Left renal cortex interstitium (tissue), 4 donors: ENCODE data around the gene ZNF568. TPM values are rescaled to one million over a fixed set of nuclear protein-coding genes. Genes with fewer than 3 reads are reported as not detected.

Experiments used
- DNase-seq, 4 donors: peaks; one replicate each; pipeline ENCODE4 v3.0.0-alpha.2; 2013; ENCODE audit warnings: low read depth in 4 of 4, low spot score in 2 of 4, missing footprints in 1 of 4
- polyA plus RNA-seq, 4 donors: library from polyadenylated mRNA; unstranded; fragments of 120-200 nt; gene quantifications; one replicate each; pipeline ENCODE4 v1.2.1, GENCODE V29; 2013; ENCODE audit not compliant: insufficient read length in 4 of 4

The ZNF568 gene
- 10 to 100 TPM; 20.6 to 29.4 (median 24.8) TPM for polyA plus RNA-seq

DNA sequence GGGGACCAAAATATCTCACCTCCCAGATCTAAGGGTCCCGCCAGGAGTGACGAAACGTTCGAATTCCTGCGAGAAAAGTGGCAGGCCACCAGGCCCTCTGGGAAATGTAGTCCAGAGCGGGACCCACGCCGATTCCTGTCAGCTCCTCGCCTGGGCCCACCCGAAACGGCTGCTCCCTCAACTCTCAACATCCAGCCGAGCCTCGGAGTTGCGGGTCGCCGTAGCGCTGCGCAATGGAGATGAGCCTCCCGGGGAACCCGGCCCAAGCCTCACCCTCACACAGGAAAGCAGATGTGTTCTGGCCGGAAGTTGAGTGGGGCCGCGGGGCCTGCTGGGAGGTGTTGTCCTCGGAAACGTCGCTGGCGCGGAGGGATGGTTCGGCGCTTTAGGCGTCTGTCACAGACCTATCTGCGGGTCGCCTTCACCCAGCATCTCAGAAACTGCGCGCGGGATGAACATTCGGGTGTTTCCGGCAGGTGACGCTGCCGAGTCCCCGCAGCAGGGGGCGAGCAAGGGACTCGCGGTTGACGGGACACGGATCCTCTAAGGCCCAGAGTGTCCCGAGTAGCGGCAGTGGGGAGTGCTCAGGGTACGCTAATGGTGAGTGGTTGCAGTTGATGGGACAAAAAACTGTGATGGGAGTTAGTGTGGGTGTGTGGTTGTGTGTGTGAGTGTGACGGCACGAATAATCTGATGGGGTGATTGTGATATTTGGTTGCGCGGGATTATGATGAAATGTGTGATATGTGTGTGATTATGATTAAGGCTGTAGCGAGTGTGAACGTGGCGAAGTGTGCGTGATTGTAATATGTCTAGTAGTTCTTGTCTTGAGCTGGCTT is at the start of gene ZNF568, which contains the start of gene ZNF829:
Gene ZNF568 (plus strand): TSS at position 341 of the 839 bp plus-strand sequence. CDS start 6,439 bp downstream, outside the sequence.
Gene ZNF829 (minus strand): TSS at position 300 of the 839 bp plus-strand sequence. CDS start 1,124 bp downstream, outside the sequence.
- DNase-seq: peak; percentile 72 to 92 (median 88)

DNA sequence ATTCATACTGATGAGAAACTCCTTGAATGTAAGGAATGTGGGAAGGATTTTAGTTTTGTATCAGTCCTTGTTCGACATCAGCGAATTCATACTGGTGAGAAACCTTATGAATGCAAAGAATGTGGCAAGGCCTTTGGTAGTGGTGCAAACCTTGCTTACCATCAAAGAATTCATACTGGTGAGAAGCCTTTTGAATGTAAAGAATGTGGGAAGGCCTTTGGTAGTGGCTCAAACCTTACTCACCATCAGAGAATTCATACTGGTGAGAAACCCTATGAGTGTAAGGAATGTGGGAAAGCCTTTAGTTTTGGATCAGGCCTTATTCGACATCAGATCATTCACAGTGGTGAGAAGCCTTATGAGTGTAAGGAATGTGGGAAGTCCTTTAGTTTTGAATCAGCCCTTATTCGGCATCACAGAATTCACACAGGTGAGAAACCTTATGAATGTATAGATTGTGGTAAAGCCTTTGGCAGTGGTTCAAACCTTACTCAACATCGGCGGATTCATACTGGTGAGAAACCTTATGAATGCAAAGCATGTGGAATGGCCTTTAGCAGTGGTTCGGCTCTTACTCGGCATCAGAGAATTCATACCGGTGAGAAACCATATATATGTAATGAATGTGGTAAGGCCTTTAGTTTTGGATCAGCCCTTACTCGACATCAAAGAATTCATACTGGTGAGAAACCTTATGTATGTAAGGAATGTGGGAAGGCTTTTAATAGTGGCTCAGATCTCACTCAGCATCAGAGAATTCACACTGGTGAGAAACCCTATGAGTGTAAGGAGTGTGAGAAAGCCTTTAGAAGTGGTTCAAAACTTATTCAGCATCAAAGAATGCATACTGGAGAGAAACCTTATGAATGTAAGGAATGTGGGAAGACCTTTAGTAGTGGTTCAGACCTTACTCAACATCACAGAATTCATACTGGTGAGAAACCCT is 38.9 kb upstream of the ZNF568 start:
- DNase-seq: no peak

DNA sequence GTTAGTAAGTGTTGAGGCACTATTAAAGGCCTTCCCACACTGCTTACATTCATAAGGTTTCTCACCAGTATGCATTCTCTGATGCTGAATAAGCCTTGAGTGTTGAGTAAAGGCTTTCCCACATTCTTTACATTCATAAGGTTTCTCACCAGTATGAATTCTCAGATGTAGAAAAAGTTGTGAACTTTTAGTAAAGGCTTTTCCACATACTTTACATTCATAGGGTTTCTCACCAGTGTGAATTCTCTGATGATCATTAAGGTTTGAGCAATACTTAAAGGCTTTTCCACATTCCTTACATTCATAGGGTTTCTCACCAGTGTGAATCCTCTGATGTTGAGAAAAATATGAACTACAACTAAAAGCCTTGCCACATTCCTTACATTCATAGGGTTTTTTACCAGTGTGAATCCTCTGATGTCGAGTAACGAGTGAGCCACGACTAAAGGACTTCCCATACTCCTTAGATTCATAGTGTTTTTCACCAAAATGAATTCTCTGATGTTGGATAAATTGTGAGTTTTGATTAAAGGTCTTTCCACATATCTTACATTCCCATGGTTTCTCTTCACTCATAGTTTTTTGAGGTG is 24.3 kb upstream of the ZNF568 start:
- DNase-seq: no peak

DNA sequence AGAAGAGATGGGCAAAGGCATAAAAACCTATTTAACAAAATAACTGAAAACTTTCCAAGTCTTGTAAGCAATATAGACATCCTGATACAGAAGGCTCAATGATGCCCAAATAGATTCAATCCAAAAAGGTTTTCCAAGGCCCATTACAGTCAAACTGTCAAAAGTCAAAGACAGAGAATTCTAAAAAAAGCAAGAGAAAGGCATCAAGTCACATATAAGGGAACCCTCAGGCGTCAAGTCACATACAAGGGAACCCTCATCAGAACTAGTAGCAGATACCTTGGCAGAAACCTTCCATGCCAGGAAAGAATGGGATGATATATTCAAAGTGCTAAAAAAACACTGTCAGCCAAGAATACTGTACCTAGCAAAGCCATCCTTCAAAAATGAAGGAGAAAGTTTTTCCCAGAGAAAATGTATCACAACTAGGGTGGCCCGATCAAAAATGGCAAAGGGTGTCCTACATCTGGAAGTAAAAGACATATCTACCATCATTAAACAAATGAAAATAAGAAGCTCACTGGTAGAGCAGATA is 21.2 kb upstream of the ZNF568 start:
- DNase-seq: no peak

DNA sequence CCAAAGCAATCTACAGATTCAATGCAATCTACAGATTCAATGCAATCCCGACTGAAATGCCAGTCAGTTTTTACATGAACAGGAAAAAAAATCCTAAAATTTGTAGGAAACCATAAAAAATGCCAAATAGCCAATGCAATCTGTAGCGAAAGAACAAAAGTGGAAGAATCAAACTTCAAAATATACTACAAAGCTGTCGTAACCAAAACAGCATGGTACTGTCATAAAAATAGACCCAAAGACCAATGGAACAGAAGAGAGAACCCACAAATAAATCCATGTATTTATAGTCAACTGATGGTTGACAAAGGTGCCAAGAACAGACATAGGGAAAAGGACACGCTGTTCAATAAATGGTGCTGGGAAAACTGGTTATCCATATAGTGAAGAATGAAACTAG is 17.7 kb upstream of the ZNF568 start:
- DNase-seq: no peak

DNA sequence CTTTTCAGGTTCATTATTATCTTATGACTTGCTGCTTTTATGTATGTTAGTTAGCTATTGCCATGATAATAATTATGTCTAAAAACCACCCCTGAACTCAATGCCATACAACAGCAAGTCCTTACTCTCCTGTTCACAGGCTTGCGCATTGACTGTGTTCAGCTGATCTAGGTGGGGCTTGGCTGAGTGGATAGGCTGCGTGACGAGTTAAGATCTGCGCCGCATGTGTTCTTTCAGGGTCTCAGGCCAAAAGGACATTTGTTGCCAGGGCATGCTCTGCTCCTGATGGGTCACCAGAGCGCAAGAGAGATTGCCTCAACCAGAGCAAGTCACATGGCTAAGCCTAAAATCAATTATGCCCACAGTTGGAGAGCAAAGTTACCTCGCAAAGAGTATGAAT is 859 bp downstream of the ZNF568 start:
- DNase-seq: peak in 1 of 4 donors; percentile 10

DNA sequence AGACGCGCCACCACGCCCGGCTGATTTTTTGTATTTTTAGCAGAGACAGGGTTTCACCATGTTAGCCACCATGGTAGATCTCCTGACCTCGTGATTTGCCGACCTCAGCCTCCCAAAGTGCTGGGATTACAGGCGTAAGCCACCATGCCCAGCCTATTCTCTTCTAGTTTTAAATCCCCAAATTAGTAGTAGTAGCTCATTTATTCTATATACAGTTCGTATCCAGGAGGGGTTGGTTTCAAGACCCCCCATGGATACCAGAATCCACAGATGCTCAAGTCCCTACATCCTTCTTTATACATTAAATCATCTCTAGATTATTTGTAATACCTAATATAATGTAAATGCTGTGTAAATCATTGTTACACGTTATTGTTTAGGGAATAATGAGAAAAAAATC is 2.0 kb downstream of the ZNF568 start:
- no peak for DNase-seq

DNA sequence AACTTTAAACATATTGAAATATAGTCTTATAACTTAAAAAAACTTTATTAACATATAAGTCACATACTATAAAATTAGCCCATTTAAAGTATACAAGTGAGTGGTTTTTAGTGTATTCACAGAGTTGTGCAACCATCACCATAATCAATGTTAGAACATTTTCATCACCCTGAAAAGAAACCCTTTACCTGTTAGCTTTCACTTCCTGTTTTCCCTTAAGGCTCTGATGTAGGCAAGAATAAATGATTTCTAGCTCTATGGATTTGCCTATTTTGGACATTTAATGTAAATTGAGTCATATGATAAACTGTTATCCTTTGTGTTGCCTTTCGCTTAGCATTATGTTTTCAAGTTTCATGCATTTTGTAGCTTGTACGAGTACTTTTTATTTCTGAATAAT is 15.6 kb downstream of the ZNF568 start:
- DNase-seq: no peak

DNA sequence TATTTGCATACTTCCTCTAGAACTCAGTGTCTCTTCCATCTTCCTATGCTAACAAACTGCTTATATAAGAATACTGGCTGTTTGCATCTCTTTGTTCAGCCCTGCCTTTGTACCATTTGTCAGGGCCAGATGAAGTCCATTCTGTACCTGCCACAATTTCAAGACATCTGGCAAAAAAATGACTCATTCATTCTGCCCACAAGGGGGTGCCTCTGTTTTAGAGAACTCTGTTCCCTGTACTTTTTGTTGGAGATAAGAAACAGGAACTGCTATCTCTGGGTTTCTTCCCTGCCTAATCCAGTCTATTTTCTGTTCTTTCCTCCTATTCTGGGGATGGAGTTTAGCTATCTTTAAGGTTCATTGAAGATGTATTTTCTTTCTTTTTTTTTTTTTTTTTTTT is 23.0 kb downstream of the ZNF568 start:
- no peak for DNase-seq

DNA sequence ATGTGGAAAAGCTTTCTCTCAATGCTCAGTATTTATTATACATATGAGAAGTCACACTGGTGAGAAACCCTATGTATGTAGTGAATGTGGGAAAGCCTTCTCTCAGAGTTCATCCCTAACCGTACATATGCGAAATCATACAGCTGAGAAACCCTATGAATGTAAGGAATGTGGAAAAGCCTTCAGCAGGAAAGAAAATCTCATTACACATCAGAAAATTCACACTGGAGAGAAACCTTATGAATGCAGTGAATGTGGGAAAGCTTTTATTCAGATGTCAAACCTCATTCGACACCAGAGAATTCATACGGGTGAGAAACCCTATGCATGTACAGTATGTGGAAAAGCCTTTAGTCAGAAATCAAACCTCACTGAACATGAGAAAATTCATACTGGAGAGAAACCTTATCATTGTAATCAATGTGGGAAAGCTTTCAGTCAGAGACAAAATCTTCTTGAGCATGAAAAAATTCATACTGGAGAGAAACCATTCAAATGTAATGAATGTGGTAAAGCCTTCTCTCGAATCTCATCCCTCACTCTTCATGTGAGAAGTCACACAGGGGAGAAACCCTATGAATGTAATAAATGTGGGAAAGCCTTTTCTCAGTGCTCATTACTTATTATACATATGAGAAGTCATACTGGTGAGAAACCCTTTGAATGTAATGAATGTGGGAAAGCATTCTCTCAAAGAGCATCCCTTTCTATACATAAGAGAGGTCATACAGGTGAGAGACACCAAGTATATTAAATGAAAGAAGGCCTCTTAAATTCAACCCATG is 34.4 kb downstream of the ZNF568 start:
- no peak for DNase-seq

DNA sequence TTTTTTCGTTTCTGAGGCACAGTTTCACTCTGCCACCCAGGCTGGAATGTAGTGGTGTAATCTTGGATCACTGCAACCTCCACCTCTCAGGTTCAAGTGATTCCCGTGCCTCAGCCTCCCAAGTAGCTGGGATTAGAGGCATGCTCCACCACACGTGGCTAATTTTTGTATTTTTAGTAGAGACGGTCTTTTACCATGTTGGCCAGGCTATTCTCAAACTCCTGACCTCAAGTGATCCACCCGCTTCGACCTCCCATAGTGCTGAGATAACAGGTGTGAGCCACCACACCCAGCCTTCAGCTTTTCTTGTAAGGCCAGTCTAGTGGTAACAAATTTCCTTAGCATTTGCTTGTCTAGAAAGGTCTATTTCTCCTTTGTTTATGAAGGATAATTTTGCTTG is 46.2 kb downstream of the ZNF568 start:
- no peak for DNase-seq

DNA sequence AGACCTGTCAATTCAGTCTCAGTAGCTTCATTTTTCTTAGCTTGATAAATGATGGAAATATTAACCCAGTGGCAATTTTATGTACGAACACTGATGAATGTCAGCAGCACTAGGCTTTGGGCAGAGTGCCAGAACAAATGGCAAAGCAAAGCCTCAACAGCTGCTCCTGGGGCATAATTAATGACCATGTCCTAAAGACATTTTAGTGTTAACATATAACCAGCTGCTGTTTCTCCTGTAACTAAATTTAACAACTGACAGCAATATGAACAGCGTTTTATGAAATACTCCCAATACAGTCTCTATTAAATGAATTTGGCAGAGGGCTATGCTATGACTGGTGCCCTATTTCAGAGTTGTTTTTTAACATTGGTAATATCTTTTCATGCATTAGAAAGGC is 47.1 kb downstream of the ZNF568 start:
- DNase-seq: peak in 1 of 4 donors; percentile 19

DNA sequence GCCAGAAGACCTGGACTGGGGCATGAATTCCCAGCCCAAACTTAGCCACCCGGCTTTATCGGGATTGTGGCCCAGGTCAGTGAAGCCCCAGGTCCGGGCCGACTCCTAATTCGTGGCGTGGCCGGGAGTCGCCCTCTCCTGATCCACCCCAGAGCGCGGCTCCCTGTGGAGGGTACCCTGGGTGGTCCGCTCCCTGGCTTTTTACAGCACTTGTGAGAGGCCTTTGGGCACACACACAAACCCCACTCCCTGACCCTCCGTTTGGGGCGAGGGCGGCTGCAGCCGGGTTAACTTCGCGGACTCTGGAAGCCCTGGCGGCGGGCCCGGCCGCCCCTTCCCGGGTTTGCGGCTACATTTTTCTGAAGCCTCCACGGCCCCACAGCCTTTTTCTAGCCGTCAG is 56.4 kb downstream of the ZNF568 start:
- DNase-seq: peak in 1 of 4 donors; percentile 0

DNA sequence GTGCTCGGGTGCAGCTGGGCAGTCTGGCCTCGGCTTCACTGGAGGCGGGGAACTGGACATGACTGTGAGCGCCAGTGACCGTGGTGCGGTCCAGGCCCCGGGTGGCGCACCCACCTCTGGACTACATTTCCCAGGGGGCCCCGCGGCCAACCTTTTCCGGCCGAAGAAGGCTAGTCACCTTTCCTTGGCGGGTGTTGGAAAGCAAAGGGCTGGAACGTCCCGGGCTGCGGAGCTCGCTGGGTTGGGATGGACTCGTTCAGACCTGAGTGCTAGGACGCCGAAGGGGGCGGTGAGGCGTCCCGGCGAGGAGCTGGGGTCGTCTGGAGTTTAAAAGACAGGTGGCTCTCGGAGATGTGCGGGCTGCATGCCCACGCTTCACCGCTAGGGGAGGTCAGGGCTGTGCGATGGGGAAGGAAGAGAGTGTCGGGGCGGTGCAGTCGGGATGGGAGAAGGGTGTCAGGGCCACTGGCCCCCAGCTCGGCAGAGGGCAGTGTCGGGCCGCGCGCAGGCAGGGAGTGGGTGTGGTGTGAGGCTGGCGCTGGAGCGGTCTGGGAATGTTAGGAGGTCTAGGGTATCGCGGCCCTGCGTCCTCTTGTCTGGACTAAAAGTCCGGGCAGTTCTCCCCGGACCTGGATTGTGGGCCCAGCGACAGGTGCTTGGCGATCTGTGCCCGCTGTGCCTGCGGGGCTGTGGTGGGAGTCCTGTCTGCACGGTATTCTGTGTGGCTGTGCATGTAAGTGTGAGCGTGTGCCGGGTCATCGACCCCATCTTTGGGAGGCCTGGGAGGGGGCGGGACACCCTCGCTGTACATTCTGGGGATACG is 57.1 kb downstream of the ZNF568 start:
- peak; percentile 57 to 89 (median 84) for DNase-seq

DNA sequence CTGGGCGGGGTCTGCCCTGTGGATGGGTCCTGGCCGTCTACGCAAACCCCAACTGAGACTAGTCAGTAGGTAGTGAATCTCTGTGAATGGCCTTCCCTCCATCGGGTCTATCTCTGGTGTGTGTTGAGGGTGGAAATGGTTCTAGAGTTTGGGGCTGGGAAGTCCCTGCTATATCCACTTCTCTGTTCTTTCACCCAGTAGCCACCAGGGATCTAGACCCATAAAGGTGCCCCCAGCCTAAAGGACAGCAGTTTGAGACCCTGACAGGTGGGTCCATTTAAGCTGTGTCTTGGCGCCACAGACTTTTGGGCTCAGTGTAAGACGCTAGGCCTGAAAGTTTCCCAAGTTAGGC is 57.7 kb downstream of the ZNF568 start:
- no peak for DNase-seq

DNA sequence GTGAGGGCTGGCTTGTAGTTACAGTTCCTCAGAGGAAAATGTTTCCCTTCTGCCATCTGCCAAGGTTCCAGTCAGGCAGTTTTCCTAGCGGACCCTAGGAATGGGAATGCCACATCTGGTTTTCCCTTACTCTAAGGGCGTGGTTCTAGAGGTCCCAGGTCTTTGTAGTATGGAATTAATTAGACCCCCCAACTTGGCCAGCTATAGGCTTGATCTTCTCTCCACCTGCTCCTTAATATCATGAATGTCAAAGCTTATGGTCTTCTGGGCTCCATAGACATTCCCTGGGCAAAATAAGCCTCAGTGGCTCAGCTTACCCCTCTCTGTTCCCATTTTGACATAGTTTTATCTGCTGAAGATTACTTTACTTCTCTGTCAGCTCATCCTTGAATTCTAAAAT is 70.0 kb downstream of the ZNF568 start:
- DNase-seq: no peak

DNA sequence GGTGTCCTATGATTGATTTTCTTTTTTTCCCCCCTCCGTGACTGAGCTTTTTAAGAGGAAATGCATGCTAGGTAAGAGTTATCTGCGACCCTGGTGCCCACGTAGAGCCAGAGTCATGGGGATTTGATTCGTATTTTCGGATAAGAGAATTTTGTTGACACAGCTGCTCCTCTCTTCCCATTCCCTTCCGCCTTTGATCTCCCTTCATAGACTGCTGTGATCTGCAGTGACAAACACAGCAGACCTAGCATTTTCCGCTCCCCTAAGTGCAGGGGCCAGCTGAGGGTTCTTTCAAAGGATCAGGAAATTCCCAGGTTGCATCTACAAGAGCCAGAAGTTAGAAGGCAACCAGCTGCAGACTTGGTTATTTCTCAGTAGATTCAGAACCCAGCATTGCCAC is 70.5 kb downstream of the ZNF568 start:
- no peak for DNase-seq

DNA sequence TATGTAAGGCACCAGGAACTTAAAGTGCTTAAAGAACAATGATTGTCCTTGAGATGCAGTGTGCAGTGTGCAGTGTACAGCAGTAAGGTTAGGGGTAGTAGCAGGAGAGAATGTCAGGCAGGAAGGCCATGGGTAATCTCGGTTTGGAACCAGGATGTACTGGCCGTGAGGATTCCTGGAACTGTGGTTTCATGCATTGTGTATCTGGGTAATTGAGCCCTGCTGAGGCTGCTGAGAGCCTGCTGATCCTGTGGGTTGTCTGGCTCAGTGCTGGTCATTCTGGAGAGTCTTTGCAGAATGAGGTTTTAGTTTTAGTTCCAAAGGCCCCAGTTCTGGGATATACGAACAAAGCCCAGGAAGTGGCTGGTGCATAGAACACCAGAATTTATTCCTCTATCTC is 71.0 kb downstream of the ZNF568 start:
- no peak for DNase-seq
